Adrenal gland (tissue), 5 donors: Measurements from ENCODE around the gene TSHZ2.

Source experiments
- POLR2A ChIP-seq, 2 donors: fragments of 450-650 bp; IDR thresholded peaks; one replicate each; pipeline ENCODE4 v1.6.1; 2017; ENCODE audit warnings: antibody characterized with exemption in 2 of 2, mild to moderate bottlenecking in 2 of 2, moderate library complexity in 1 of 2
- TF ChIP-seq, protein P1 (sequence below), 6 experiments: fragments of 450-650 bp in 4 of 6; fragments of 200-600 bp in 2 of 6; sonication (generic) in 1 of 6; IDR thresholded peaks; 1 replicate in 5 of 6; 2 replicates in 1 of 6; pipeline versions ENCODE4 v1.5.1 to v1.8.0; 2016 to 2021; ENCODE audit warnings: antibody characterized with exemption in 6 of 6, mild to moderate bottlenecking in 2 of 6, moderate library complexity in 1 of 6
- donor health status: DM: no; HTN: no; CAD: no.

DNA sequence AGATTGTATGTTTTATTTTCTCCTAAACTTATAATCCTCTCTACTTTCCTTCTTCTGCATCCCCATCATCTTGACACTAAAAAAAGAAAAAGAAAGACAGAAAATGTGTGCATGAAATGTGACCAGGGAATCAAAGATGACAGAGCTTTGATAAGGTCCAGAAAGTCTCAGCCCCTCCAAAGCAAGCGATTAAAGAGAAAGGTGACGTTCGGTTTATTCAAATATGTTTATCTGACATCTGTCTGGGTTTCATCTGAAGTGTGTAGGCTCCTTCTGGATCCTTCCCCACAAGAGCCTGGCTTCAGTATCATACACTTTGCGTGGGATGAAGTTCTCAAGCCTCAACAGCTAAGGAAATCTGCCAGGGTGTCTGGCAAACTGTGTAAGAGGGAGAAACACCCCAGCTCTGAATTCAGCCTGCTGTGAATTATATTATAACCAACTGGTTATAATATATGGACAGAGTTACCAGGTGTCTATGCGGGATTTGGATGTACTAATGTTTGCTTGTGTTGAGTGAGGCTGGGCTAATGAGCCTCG, 358.5 kb downstream of the TSHZ2 start:
- no peak for TF ChIP-seq POLR2A (IDR thresholded peaks at IDR 0.05)
- TF ChIP-seq, protein P1, sequence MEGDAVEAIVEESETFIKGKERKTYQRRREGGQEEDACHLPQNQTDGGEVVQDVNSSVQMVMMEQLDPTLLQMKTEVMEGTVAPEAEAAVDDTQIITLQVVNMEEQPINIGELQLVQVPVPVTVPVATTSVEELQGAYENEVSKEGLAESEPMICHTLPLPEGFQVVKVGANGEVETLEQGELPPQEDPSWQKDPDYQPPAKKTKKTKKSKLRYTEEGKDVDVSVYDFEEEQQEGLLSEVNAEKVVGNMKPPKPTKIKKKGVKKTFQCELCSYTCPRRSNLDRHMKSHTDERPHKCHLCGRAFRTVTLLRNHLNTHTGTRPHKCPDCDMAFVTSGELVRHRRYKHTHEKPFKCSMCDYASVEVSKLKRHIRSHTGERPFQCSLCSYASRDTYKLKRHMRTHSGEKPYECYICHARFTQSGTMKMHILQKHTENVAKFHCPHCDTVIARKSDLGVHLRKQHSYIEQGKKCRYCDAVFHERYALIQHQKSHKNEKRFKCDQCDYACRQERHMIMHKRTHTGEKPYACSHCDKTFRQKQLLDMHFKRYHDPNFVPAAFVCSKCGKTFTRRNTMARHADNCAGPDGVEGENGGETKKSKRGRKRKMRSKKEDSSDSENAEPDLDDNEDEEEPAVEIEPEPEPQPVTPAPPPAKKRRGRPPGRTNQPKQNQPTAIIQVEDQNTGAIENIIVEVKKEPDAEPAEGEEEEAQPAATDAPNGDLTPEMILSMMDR (IDR thresholded peaks at IDR 0.05) = no peak
